ENCODE data around the gene UBE2Z.

GRCh38 chr17:48860034-48860433 lies 48.2 kb upstream of the UBE2Z start:
- TF ChIP-seq RAD21 (IDR thresholded peaks at IDR 0.05; ENCODE audit: low read length) = 0 out of 2 replicates have a peak, but pooled peaks have one; percentile 3
- TF ChIP-seq CTCF (conservative IDR thresholded peaks at IDR 0.05; ENCODE audit: low read depth, low read length) = 0 out of 2 replicates have a peak, but pooled peaks have one; percentile 15
- TF ChIP-seq USF2 (IDR thresholded peaks at IDR 0.05; ENCODE audit: low read depth, low read length) = no peak
- no peak for TF ChIP-seq MXI1 (IDR thresholded peaks at IDR 0.05; ENCODE audit: borderline replicate concordance, low read depth, low read length)

Data from IMR-90 (cell line).